Activated T-helper 1 cell treated with anti-CD3 and anti-CD28 coated beads, Interleukin-2, amount 50 U/mL, for 16 hours (primary cell): ENCODE data around the gene GABBR2.
"Not testable (repeated sequence)": the region's sequence is repeated elsewhere in the genome, so short reads cannot be mapped to it uniquely, and the experiment has no call there.

Experiments used
- DNase-seq, 2 donors: peaks; one replicate each; pipeline ENCODE4 v3.0.0-alpha.2; 2020; ENCODE audit warnings: low read depth in 1 of 2, low spot score in 1 of 2

The GABBR2 gene

GRCh38 chr9:98516205-98516896 is 192.4 kb downstream of the GABBR2 start:
- no peak for DNase-seq

GRCh38 chr9:98515506-98516204 is 193.1 kb downstream of the GABBR2 start:
- no peak for DNase-seq

GRCh38 chr9:98514841-98515240 is 193.9 kb downstream of the GABBR2 start:
- DNase-seq, result no peak

GRCh38 chr9:98508217-98508919 is 200.4 kb downstream of the GABBR2 start:
- DNase-seq, result not testable (repeated sequence)

GRCh38 chr9:98506422-98507054 is 202.2 kb downstream of the GABBR2 start:
- no peak for DNase-seq

- DNase-seq, result no peak
Measured at GRCh38 chr9:98504298-98505282, 204.1 kb downstream of the GABBR2 start.

GRCh38 chr9:98503867-98504266 is 204.9 kb downstream of the GABBR2 start:
- DNase-seq, result no peak

- DNase-seq, result no peak
Measured at GRCh38 chr9:98502976-98503325, 205.8 kb downstream of the GABBR2 start.

- no peak for DNase-seq
Measured at GRCh38 chr9:98502311-98502975, 206.3 kb downstream of the GABBR2 start.

- DNase-seq, result no peak
Measured at GRCh38 chr9:98501819-98502218, 206.9 kb downstream of the GABBR2 start.

GRCh38 chr9:98501259-98501658 is 207.5 kb downstream of the GABBR2 start:
- DNase-seq, result not testable (repeated sequence)

GRCh38 chr9:98500337-98500919 is 208.3 kb downstream of the GABBR2 start:
- DNase-seq, result no peak

GRCh38 chr9:98495530-98495929 is 213.2 kb downstream of the GABBR2 start:
- no peak for DNase-seq

- no peak for DNase-seq
Measured at GRCh38 chr9:98494852-98495251, 213.9 kb downstream of the GABBR2 start.

GRCh38 chr9:98491828-98492227 is 216.9 kb downstream of the GABBR2 start:
- DNase-seq, result no peak

GRCh38 chr9:98491231-98491651 is 217.5 kb downstream of the GABBR2 start:
- no peak for DNase-seq

- no peak for DNase-seq
Measured at GRCh38 chr9:98488571-98489312, 220.0 kb downstream of the GABBR2 start.

- DNase-seq, result no peak
Measured at GRCh38 chr9:98485706-98486105, 223.0 kb downstream of the GABBR2 start.

GRCh38 chr9:98484162-98484561 is 224.6 kb downstream of the GABBR2 start:
- no peak for DNase-seq
